K562 (cell line): ENCODE data around the gene C9orf50. TPM values are rescaled to one million over a fixed set of nuclear protein-coding genes. Genes with fewer than 3 reads are reported as not detected.

Source experiments
- HMGXB4 ChIP-seq: sonication (generic); formaldehyde crosslinking; IDR thresholded peaks from 2 replicates; pipeline ENCODE4 v1.8.1; 2023; ENCODE audit warnings: mild to moderate bottlenecking, missing genetic modification reagents
- OTX1 ChIP-seq: fragments of 450-650 bp; formaldehyde crosslinking; IDR thresholded peaks from 2 replicates; pipeline ENCODE4 v1.4.0; 2022; ENCODE audit warnings: mild to moderate bottlenecking
- PTBP1 ChIP-seq: fragments of 200-400 bp; formaldehyde crosslinking; IDR thresholded peaks from 2 replicates; pipeline ENCODE4 v1.6.1; 2017; ENCODE audit warnings: low read depth, low read length
- RB1 ChIP-seq: fragments of 450-650 bp; IDR thresholded peaks from 2 replicates; pipeline ENCODE4 v1.6.1; 2017; ENCODE audit warnings: low read depth, mild to moderate bottlenecking
- SAFB2 ChIP-seq: fragments of 200-400 bp; formaldehyde crosslinking; IDR thresholded peaks from 2 replicates; pipeline ENCODE4 v1.6.1; 2018; ENCODE audit warnings: borderline replicate concordance, low read length, low read depth, moderate library complexity; ENCODE audit not compliant: severe bottlenecking
- SIX5 ChIP-seq, 2 experiments: IDR thresholded peaks; 2 replicates each; pipeline ENCODE4 v1.6.1; 2011; ENCODE audit warnings: low read length in 2 of 2, borderline replicate concordance in 1 of 2, low read depth in 1 of 2, mild to moderate bottlenecking in 1 of 2, moderate library complexity in 1 of 2; ENCODE audit not compliant: insufficient read depth in 1 of 2
- THRAP3 ChIP-seq: fragments of 450-650 bp; IDR thresholded peaks from 2 replicates; pipeline ENCODE4 v1.6.1; 2016; ENCODE audit warnings: mild to moderate bottlenecking, inconsistent platforms, borderline replicate concordance
- YY1 ChIP-seq, 3 experiments: IDR thresholded peaks; 2 replicates each; pipeline ENCODE4 v1.6.1; 2011; ENCODE audit warnings: low read length in 2 of 3, mild to moderate bottlenecking in 2 of 3, moderate library complexity in 2 of 3, borderline replicate concordance in 1 of 3, control low read depth in 1 of 3, low read depth in 1 of 3; ENCODE audit not compliant: insufficient read depth in 3 of 3, insufficient replicate concordance in 2 of 3, control insufficient read depth in 1 of 3, insufficient read length in 1 of 3; ENCODE audit errors: extremely low read depth in 1 of 3
- ZNF197 ChIP-seq: fragments of 200-800 bp; sonication (Bioruptor generic); IDR thresholded peaks from 2 replicates; pipeline ENCODE4 v1.6.1; 2016; ENCODE audit warnings: low read depth, missing genetic modification characterization, missing compliant biosample characterization
- ZSCAN29 ChIP-seq: fragments of 450-650 bp; IDR thresholded peaks from 2 replicates; pipeline ENCODE4 v1.6.1; 2017
- polyA plus RNA-seq, 8 experiments: library from polyadenylated mRNA; depleted of rRNA in 4 of 8; stranded (reverse) in 5 of 8; unstranded in 3 of 8; fragments of >200 nt; fragmentation: Nextera tagmentation in 2 of 8; fragmentation: Illumina TruSeq in 1 of 8; extraction: Ambion mirVana in 2 of 8; extraction: Trizol in 1 of 8; gene quantifications; 2 replicates each; pipeline versions ENCODE4 v1.2.1 to v1.2.3, GENCODE V29; 2011 to 2014; ENCODE audit warnings: inconsistent platforms in 1 of 8, missing spikeins in 1 of 8
- total RNA-seq, 7 experiments: library from RNA; depleted of rRNA in 6 of 7; stranded (reverse); fragments of >200 nt in 6 of 7; fragmentation: Illumina TruSeq in 2 of 7; extraction: Trizol in 2 of 7; gene quantifications; 2 replicates each; pipeline versions ENCODE4 v1.2.1 to v1.2.3, GENCODE V29; 2011 to 2021; ENCODE audit warnings: low replicate concordance in 1 of 7
- TF ChIP-seq, protein P1 (sequence below): sonication (generic); formaldehyde crosslinking; IDR thresholded peaks from 2 replicates; pipeline ENCODE4 v1.8.0; 2022; ENCODE audit warnings: mild to moderate bottlenecking, low read depth, missing genetic modification reagents
- TF ChIP-seq, protein P2 (sequence below), 2 experiments: fragments of 450-650 bp in 1 of 2; sonication (generic) in 1 of 2; formaldehyde crosslinking in 1 of 2; IDR thresholded peaks in 1 of 2; conservative IDR thresholded peaks in 1 of 2; 2 replicates each; pipeline versions ENCODE4 v1.6.1 to v1.8.1; 2016 to 2023; ENCODE audit warnings: mild to moderate bottlenecking in 2 of 2, moderate library complexity in 2 of 2, inconsistent platforms in 1 of 2, missing genetic modification reagents in 1 of 2
- TF ChIP-seq, protein P3 (sequence below): conservative IDR thresholded peaks from 2 replicates; pipeline ENCODE4 v1.6.1; 2011; ENCODE audit warnings: low read depth, mild to moderate bottlenecking, low read length; ENCODE audit not compliant: control insufficient read depth

Gene C9orf50
- total and polyA plus RNA-seq, 9 of the 15 experiments (the other 6 are each of a cell fraction or from before 2014, with no cell fraction given): not detected

DNA sequence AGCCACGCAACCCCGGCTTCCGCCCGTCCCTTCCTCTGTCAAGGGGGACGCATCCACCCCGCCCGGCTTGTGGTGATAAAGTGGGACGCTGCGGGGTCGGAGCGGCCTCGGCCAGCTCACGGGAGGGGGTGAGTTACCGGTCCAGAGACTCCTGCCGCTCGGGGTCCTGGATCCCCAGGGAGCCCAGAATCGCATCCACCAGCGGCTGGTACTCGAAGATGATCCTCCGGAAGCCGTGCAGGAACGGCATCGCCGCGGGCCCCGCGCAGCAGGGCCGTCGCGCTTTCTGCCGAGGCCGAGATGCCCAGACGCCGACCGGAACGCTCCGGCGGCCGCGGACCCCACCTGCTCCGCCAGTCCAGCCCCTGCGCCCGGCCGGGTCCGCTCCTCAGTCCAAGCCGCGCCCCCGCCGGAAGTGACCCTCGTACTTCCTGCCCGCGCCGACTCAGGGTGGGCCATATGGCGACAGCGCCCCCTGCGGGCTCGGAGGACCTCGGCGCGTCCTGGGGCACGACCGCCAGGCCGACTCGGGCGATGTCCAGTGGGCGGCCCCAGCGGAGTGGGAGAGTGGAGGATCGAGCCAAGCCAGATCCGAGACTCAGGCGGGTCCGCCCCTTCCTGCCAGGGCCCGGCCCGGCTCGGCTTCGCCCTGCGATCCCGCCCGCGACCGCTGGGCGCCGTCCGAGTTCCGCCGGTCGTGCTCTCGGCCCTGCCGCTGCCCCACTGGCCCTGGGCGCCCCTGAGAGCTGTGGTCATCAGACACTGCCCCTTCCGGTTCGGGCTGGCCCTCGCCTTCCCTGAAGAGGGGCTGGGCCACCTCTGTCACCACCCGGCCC is 21.1 kb upstream of the C9orf50 start, which contains the start of gene ASB6 (continued):
- TF ChIP-seq OTX1: no peak
- no peak for TF ChIP-seq PTBP1
- no peak for TF ChIP-seq ZNF197
- no peak for TF ChIP-seq SAFB2
- TF ChIP-seq, protein P1, sequence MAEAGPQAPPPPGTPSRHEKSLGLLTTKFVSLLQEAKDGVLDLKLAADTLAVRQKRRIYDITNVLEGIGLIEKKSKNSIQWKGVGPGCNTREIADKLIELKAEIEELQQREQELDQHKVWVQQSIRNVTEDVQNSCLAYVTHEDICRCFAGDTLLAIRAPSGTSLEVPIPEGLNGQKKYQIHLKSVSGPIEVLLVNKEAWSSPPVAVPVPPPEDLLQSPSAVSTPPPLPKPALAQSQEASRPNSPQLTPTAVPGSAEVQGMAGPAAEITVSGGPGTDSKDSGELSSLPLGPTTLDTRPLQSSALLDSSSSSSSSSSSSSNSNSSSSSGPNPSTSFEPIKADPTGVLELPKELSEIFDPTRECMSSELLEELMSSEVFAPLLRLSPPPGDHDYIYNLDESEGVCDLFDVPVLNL (CRISPR knock-in tag): no peak
- TF ChIP-seq, protein P2, sequence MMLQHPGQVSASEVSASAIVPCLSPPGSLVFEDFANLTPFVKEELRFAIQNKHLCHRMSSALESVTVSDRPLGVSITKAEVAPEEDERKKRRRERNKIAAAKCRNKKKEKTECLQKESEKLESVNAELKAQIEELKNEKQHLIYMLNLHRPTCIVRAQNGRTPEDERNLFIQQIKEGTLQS (IDR thresholded peaks at IDR 0.05): no peak
- TF ChIP-seq, protein P2 (CRISPR knock-in tag; conservative IDR thresholded peaks at IDR 0.05): peak; percentile 87; the same call in 1 of the 2 replicates
- TF ChIP-seq RB1: peak; percentile 96
- TF ChIP-seq ZSCAN29: no peak
- peak in 2 of 3 experiments; percentile 56 to 61 for TF ChIP-seq YY1 (IDR thresholded peaks at IDR 0.05; ENCODE audit: borderline replicate concordance in 1 of 3, control insufficient read depth in 1 of 3, extremely low read depth in 1 of 3, insufficient read depth in 3 of 3, insufficient read length in 1 of 3, insufficient replicate concordance in 2 of 3, low read depth in 1 of 3, low read length in 2 of 3)
- TF ChIP-seq, protein P3, sequence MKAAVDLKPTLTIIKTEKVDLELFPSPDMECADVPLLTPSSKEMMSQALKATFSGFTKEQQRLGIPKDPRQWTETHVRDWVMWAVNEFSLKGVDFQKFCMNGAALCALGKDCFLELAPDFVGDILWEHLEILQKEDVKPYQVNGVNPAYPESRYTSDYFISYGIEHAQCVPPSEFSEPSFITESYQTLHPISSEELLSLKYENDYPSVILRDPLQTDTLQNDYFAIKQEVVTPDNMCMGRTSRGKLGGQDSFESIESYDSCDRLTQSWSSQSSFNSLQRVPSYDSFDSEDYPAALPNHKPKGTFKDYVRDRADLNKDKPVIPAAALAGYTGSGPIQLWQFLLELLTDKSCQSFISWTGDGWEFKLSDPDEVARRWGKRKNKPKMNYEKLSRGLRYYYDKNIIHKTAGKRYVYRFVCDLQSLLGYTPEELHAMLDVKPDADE: peak; percentile 94
- TF ChIP-seq THRAP3: no peak
- TF ChIP-seq SIX5 (IDR thresholded peaks at IDR 0.05; ENCODE audit: borderline replicate concordance in 1 of 2, insufficient read depth in 1 of 2, low read depth in 1 of 2, low read length in 2 of 2): peak in 1 of 2 experiments; percentile 17; a peak in 1 of 4 replicates
- TF ChIP-seq HMGXB4 (CRISPR knock-in tag): peak; percentile 93; the same call in 1 of the 2 replicates
